Cerebellar nuclear complex (tissue), 1 donor: ENCODE data around the gene AIFM3.

Source experiments
- DNase-seq, 2 experiments: peaks; one replicate each; lab custom pipeline; 2025; lab: John Stamatoyannopoulos, UW

The AIFM3 gene

GRCh38 chr22:21009638-21010425, 42.8 kb downstream of the AIFM3 start:
- no peak for DNase-seq

- no peak for DNase-seq
Observed at GRCh38 chr22:21010426-21011113, 43.5 kb downstream of the AIFM3 start.

GRCh38 chr22:21012446-21013407, 45.7 kb downstream of the AIFM3 start:
- DNase-seq: peak in 1 of 2 experiments; percentile 58

- no peak for DNase-seq
Observed at GRCh38 chr22:21013657-21014201, 46.7 kb downstream of the AIFM3 start.

- peak; percentile 56 to 77 for DNase-seq
Observed at GRCh38 chr22:21014202-21014725, 47.2 kb downstream of the AIFM3 start.

- DNase-seq: no peak
Observed at GRCh38 chr22:21014726-21015465, 47.8 kb downstream of the AIFM3 start, which contains the start of gene P2RX6. Gene P2RX6, plus strand, starts transcription at chr22:21015165. Its CDS starts 10 bp downstream, at chr22:21015175.

- DNase-seq: no peak
Observed at GRCh38 chr22:21015466-21016006, 48.5 kb downstream of the AIFM3 start.

GRCh38 chr22:21016644-21017420, 49.8 kb downstream of the AIFM3 start:
- no peak for DNase-seq

- DNase-seq: no peak
Observed at GRCh38 chr22:21018314-21018713, 51.3 kb downstream of the AIFM3 start.

- DNase-seq: no peak
Observed at GRCh38 chr22:21020802-21021429, 53.9 kb downstream of the AIFM3 start.

- no peak for DNase-seq
Observed at GRCh38 chr22:21022507-21022906, 55.5 kb downstream of the AIFM3 start.

- no peak for DNase-seq
Observed at GRCh38 chr22:21022955-21023614, 56.0 kb downstream of the AIFM3 start.

GRCh38 chr22:21025266-21025665, 58.2 kb downstream of the AIFM3 start:
- DNase-seq: no peak

- DNase-seq: no peak
Observed at GRCh38 chr22:21025763-21026755, 59.0 kb downstream of the AIFM3 start.

- no peak for DNase-seq
Observed at GRCh38 chr22:21026783-21027692, 60.0 kb downstream of the AIFM3 start.
